HG02840 (cell line): Measurements from ENCODE around the gene ZDHHC14.
"Not testable (repeated sequence)": the region's sequence is repeated elsewhere in the genome, so short reads cannot be mapped to it uniquely, and the experiment has no call there.

Source experiments
- ATAC-seq: cut with Tn5 transposase; IDR thresholded peaks from one replicate; pipeline ENCODE4 v1.9.1; 2021; ENCODE audit warnings: mild to moderate bottlenecking, moderate library complexity, moderate number of reproducible peaks; ENCODE audit not compliant: unreplicated experiment, low FRiP score

ZDHHC14 gene

GRCh38 chr6:157560063-157560462, 179.1 kb downstream of the ZDHHC14 start:
- not testable (repeated sequence) for ATAC-seq

GRCh38 chr6:157560691-157561413, 179.9 kb downstream of the ZDHHC14 start:
- ATAC-seq = no peak

- ATAC-seq = peak; percentile 33
These were observed 180.4 kb downstream of the ZDHHC14 start for GRCh38 chr6:157561414-157561790.

GRCh38 chr6:157561929-157562810, 181.2 kb downstream of the ZDHHC14 start:
- ATAC-seq = peak; percentile 36

- ATAC-seq = no peak
These were observed 182.0 kb downstream of the ZDHHC14 start for GRCh38 chr6:157562997-157563396.

GRCh38 chr6:157563611-157564284, 182.8 kb downstream of the ZDHHC14 start:
- peak; percentile 53 for ATAC-seq

GRCh38 chr6:157568702-157569101, 187.7 kb downstream of the ZDHHC14 start:
- no peak for ATAC-seq

- no peak for ATAC-seq
These were observed 188.6 kb downstream of the ZDHHC14 start for GRCh38 chr6:157569543-157569942.

- ATAC-seq = no peak
These were observed 189.1 kb downstream of the ZDHHC14 start for GRCh38 chr6:157570104-157570503.

GRCh38 chr6:157570752-157571151, 189.8 kb downstream of the ZDHHC14 start:
- no peak for ATAC-seq

- ATAC-seq = peak; percentile 68
These were observed 190.3 kb downstream of the ZDHHC14 start for GRCh38 chr6:157571269-157571668.

GRCh38 chr6:157571950-157572349, 191.0 kb downstream of the ZDHHC14 start:
- ATAC-seq = no peak

GRCh38 chr6:157574851-157575424, 193.9 kb downstream of the ZDHHC14 start:
- ATAC-seq = no peak

- no peak for ATAC-seq
These were observed 194.6 kb downstream of the ZDHHC14 start for GRCh38 chr6:157575436-157576145.

- ATAC-seq = not testable (repeated sequence)
These were observed 196.0 kb downstream of the ZDHHC14 start for GRCh38 chr6:157576991-157577390.

- not testable (repeated sequence) for ATAC-seq
These were observed 197.5 kb downstream of the ZDHHC14 start for GRCh38 chr6:157578527-157578926.

- ATAC-seq = no peak
These were observed 198.6 kb downstream of the ZDHHC14 start for GRCh38 chr6:157579467-157580031.

GRCh38 chr6:157584036-157584435, 203.0 kb downstream of the ZDHHC14 start:
- no peak for ATAC-seq

GRCh38 chr6:157585274-157586087, 204.5 kb downstream of the ZDHHC14 start:
- no peak for ATAC-seq
